HCT116 (cell line): ENCODE data around the gene MOB3A. TPM values are rescaled to one million over a fixed set of nuclear protein-coding genes. Genes with fewer than 3 reads are reported as not detected.

Experiments
- total RNA-seq: library from RNA; stranded (reverse); gene quantifications from one replicate; pipeline ENCODE4 v1.2.1, GENCODE V29; 2021; ENCODE audit not compliant: unreplicated experiment

The MOB3A gene
- total RNA-seq, 1 experiment from 2014 or later: 32.1 TPM

Other genes with a start within 250 kb of the MOB3A start
- gene REXO1, start 247.8 kb downstream of the MOB3A start, total RNA-seq: 52.2 TPM
- 64.3 TPM for gene KLF16, start 232.7 kb downstream of the MOB3A start, total RNA-seq
- 68.2 TPM for gene ABHD17A, start 210.8 kb downstream of the MOB3A start, total RNA-seq
- gene ADAT3, start 190.9 kb downstream of the MOB3A start, total RNA-seq: 15.9 TPM
- gene SCAMP4, start 190.9 kb downstream of the MOB3A start, total RNA-seq: 63.3 TPM
- 97.9 TPM for gene CSNK1G2, start 155.2 kb downstream of the MOB3A start, total RNA-seq
- 112 TPM for gene BTBD2, start 80.6 kb downstream of the MOB3A start, total RNA-seq
- gene MKNK2, start 45.1 kb downstream of the MOB3A start, total RNA-seq: 271 TPM
- gene IZUMO4, start 589 bp upstream of the MOB3A start, total RNA-seq: 6.1 TPM
- 137 TPM for gene AP3D1, start 55.2 kb upstream of the MOB3A start, total RNA-seq
- gene DOT1L, start 67.6 kb upstream of the MOB3A start, total RNA-seq: 48.9 TPM
- gene PLEKHJ1, start 140.0 kb upstream of the MOB3A start, total RNA-seq: 88.2 TPM
- 166 TPM for gene SF3A2, start 140.5 kb upstream of the MOB3A start, total RNA-seq
- 42.8 TPM for gene AMH, start 153.0 kb upstream of the MOB3A start, total RNA-seq
- gene JSRP1, start 160.1 kb upstream of the MOB3A start, total RNA-seq: 0.30 TPM
- gene PEAK3, start 185.8 kb upstream of the MOB3A start, total RNA-seq: not detected
- not detected for gene LINGO3, start 211.8 kb upstream of the MOB3A start, total RNA-seq
- gene LSM7, start 232.3 kb upstream of the MOB3A start, total RNA-seq: 190 TPM
- gene SPPL2B, start 232.4 kb upstream of the MOB3A start, total RNA-seq: 83.1 TPM